Adipose tissue (tissue), 3 donors: ENCODE results near the gene DTD2. TPM values are rescaled to one million over a fixed set of nuclear protein-coding genes. Genes with fewer than 3 reads are reported as not detected.

Experiments
- H3K27ac ChIP-seq: one replicate; pipeline ENCODE4 v1.5.1; 2013; ENCODE audit warnings: low read depth, low read length
- WGBS, 3 donors: extraction: QIAGEN DNeasy Blood & Tissue Kit; methylation state at CpG; one replicate each; pipeline ENCODE4 v1.1.7; 2013; 5-methylcytosine and 5-hydroxymethylcytosine counted together
- polyA plus RNA-seq, 3 donors: library from polyadenylated mRNA; stranded (reverse); fragments of 200-250 nt; gene quantifications; one replicate each; pipeline ENCODE4 v1.2.3, GENCODE V29; 2013
- donor health status: healthy with polysubstance abuse.
- donor health status: Bipolar disorder and iron deficiency.
- donor health status: healthy.

The DTD2 gene
- polyA plus RNA-seq, 3 donors: 7.2 to 19.1 (median 17.7) TPM

DNA sequence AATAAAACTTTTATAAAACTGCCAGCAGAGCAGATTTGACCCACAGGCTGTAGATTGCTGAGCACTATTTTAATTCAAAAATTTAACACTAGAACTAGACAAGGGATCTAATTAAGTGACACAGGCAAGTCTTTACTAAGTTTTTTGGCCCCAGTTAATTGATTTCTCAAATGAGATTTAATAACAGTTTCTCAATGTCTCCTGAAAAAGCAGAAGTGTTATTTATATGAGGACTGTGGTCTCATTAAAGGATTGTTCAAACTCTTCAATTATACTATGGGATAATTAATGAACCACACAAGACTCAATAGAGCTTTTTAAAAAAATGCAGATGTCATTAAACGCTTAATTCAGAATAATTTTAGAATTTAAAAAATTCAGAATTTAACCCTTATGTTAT, 38.9 kb downstream of the DTD2 start:
- WGBS, 3 donors: 13 to 52% (median 49%) methylated on average over 1 of the region's 1 CpG
- H3K27ac ChIP-seq: no peak overlapping the region

DNA sequence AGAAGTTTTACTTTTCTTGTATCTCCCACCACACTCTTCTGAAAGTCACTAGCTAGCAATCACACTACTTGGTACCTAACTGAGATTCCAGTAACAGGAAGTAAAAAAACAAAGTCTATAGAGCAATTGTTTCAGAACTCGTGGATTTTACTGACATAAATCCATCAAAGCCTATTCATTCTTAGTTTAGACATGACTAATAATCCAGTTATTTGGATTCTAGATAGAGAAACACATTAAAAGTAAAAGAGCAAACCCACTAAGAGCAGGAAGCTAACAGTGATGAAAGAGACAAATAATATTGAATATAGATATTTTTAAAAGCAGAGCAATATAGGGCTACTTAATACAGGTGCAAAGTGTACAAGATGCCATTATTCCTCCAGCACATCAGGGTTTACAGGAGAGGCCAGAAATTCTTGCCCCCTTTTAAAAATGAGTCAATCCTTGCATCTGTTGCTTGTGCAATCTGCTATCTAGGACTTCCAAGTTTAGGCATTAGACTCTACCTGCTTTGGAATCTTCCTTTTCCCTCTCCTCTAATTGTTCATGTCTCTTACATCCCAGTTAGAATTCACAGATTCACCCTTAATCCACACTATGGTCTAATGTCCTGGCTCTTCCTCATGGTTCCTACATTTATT, 43.0 kb downstream of the DTD2 start:
- WGBS, 3 donors: 20 to 29% (median 24%) methylated on average over 1 of the region's 1 CpG
- no peak overlapping the region for H3K27ac ChIP-seq

DNA sequence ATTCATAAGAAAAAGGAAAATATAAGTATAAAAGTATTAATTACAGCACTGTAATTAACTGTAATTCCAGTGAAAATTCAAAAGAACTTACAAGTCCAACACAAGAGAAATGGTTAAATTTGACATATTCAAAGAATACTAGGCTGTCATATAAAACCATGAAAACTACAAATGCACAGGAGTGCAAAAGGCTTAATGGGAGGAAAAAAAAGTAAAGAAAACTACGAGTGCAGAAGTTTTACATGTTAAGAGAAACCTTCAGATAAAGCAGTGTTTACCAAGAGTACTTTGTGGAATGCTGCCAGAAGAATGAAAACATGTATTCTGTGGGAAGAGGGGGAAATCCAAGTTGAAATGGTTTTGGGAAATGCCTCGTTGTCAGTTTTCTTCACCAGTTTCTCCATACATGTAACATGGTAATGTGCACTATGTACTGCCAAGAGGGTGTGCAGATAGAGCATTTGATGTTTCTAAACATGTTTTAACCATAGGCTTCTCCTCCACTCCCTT, 46.0 kb downstream of the DTD2 start:
- 7 to 10% (median 8%) methylated on average over 2 of the region's 2 CpGs for WGBS, 3 donors
- H3K27ac ChIP-seq: no peak overlapping the region

DNA sequence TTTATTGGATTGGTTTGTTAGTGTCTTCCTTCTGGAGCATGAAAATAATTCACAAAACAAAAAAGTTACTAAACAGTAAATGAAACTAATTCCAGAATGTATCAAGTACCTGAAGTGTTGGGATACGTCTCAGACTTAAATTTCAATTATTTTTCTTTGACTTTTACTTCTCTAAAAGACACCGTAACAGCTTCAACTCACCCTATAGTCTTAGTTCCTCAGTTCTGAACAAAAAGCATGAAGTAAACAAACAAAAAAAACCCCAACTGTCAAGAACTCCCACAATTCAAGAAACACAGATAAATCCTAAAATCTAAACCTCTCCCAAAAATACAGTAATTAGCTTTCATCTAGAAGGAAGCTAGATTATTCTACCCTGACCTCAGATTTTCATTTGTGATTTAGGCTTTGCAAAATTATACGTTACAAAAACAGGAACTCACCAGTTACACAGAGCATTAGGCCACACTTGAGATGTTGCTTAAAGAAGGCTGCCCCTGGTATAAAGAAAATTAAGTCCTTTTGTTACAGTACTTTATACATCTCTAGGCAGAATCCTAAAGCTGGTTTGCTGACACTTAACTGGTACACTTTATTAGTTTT, 47.2 kb downstream of the DTD2 start:
- no peak overlapping the region for H3K27ac ChIP-seq
- 46 to 88% (median 54%) methylated on average over 3 of the region's 3 CpGs for WGBS, 3 donors

DNA sequence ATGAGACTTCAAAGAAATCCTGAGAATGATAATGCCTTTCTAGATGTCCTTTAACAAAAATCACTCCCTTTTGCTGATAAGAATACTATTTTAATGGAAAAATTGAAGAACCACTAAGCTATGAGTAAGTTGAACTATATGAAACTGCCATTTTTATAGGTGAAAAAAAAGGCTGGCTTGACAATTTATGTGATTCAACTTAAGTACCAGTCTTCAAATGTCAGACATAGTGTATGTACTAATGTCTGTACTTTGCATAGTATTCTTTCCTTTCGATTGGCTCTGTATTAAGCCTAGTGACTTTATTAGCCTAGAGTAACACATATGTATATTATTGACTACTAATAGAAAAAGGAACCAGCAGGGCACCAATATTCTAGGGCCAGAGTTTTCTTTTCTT, 48.9 kb downstream of the DTD2 start:
- WGBS, 3 donors: 25 to 96% (median 89%) methylated on average over 1 of the region's 1 CpG
- no peak overlapping the region for H3K27ac ChIP-seq

DNA sequence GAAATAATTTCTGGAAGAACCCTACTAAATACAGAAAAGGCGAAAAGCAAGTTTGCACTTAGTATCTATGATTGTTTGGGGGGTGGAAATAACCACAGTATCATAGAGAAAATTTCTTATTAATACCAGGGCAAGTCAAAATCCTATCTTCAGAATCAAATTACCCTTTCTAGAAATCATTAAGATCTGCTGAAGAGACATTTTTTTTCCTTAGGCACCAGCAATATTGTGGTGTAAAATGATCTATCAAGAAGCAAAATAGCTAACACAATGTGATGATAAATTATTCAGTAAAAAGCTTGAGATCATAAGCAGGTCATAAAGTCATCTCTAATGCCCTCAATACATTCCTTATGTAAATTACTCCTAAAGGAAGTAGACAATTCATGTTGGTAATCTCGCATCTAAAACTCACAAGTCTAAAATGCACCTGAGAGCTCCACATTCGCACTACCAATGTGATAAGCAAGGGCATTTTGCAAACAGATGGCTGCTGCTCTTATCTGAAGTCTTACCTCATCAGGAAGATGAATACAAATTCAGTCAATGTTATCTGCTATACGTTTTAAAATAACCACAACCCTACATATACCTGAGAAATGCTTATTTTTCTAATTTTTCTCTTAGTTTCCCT, 51.6 kb downstream of the DTD2 start:
- H3K27ac ChIP-seq: no peak overlapping the region
- WGBS, 3 donors: 50 to 80% (median 77%) methylated on average over 4 of the region's 4 CpGs

DNA sequence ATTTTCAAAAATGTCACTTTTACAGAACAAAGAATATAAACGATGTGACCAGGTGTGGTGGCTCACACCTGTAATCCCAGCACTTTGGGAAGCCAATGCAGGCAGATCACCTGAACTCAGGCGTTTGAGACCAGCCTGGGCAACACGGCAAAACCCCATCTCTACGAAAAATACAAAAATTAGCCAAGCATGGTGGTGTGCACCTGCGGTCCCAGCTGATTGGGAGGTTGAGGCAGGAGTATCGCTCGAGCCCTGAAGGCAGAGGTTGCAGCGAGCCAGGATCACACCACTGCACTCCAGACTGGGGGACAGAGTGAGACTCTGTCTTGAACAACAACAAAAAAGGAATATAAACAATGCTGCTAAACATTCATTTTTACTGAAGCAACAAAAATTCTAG, 52.2 kb downstream of the DTD2 start:
- WGBS, 3 donors: 95 to 98% (median 98%) methylated on average over 8 of the region's 8 CpGs
- no peak overlapping the region for H3K27ac ChIP-seq

DNA sequence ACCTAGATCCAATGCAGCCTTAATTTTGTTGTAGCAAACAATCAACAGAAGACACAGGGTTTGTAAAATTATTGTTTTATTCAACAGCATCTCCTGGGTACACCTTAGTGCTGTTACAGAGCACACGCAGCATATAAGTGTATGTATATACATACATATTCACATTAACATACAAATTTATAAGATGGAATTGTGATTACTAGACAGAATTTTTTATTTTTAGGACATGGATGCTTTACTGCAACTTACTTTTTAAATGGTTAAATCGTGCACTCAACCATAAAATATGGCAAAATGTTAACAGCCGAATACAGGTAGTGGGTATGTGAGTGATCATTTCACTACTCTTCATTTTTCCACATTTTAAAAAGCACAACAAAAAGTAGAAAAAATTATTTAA, 53.6 kb downstream of the DTD2 start:
- 96 to 99% (median 98%) methylated on average over 3 of the region's 3 CpGs for WGBS, 3 donors

DNA sequence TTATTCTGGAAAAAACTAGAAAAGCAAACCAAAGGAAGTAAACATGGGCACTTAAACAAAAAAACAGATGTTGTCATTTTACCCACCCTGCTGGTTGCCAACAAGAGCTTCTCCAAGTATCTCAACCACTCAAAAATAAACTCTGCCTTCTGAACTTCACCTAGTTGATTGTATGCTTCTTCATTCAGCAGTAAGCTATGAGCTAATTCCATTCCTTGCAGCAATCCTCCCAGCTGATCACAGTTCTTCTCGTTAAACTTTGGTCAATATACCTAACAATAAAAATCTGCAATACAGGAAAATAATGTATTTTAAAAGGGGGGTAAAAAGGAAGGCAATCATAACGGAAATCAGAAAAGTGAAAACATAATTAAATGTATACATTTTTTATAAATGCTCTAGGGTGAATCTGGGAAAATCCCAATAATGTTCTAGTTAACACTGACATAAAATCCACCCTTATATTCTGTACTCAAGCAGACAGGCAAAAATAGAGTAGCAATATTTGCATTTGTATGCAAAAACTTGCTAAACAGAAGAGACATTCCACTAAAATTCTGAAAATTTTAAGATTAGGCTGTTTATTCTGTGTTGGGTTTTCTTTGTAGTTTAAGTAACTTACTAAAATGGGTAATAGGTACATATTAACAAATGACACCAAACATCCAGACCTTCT, 54.4 kb downstream of the DTD2 start:
- WGBS, 3 donors: 66 to 76% (median 67%) methylated on average over 2 of the region's 2 CpGs
- H3K27ac ChIP-seq: no peak overlapping the region

More for the DNA sequence above, 53.6 kb downstream of the DTD2 start:
- H3K27ac ChIP-seq: no peak overlapping the region

DNA sequence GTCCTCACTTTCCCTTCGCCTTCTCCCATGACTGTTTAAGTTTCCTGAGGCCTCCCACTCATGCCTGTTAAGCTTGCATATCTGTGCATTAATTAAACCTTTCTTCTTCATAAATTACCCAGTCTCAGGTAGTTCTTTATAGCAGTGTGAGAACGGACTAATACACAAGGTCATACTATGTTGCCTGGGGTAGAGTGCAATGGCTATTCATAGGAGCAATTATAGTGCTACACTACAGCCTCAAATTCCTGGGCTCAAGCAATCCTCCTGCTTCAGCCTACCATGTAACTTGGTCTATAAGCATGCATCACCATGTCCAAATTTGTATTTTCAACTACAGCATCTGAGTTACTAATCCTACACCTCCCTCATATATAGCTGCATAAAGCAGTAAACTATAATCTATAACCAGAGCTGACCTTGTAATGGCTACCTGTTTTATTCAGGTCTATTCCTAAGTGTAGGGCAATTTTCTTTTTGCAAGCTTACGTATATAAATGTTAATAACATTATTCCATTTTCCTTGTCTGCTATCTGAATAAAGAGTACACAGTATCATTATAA, 55.9 kb downstream of the DTD2 start:
- no peak overlapping the region for H3K27ac ChIP-seq
- WGBS, 3 donors: 92 to 97% (median 96%) methylated on average over 3 of the region's 3 CpGs

DNA sequence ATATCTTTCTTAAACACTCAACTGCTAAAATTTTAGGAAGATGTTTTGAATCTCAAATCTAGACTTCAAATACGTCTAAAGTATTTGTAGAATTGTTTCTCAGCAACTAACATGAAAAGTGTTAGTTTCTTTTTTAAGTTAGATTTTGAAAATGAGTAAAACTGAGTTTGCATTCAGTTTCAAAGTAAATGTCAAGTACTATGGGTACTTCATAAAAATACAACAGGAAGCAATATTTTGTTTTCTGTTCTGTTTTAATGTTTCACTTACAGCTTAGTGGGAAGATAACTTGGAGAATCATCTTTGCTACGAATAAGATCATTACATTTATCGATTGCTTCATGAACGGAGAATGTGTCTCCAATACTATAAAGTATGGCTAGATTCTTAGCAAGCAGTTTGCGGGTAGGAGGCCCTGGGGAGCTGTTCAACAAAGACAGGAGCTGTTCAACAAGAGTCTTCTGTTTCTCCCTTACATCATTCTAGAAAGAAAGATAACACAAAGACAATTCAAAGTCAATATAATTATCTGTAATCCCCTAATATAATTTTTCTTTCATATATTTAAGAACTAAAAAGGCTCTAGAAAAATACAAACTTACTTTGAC, 57.2 kb downstream of the DTD2 start:
- 86 to 93% (median 87%) methylated on average over 5 of the region's 5 CpGs for WGBS, 3 donors
- no peak overlapping the region for H3K27ac ChIP-seq

Other genes starting within 250 kb of the DTD2 start
- gene HECTD1, start 249.7 kb downstream of the DTD2 start, polyA plus RNA-seq: 10 to 100 TPM; 33.1 to 61.3 (median 50.0) TPM
- 10 to 100 TPM in 1 of 3 donors, 1 to 10 TPM in 2; 3.8 to 10.8 (median 7.8) TPM for gene HEATR5A, start 37.0 kb downstream of the DTD2 start, polyA plus RNA-seq
- gene GPR33, start 30.5 kb upstream of the DTD2 start, polyA plus RNA-seq: not detected
- gene NUBPL, start 103.9 kb upstream of the DTD2 start, polyA plus RNA-seq: 1 to 10 TPM; 2.9 to 7.8 (median 7.5) TPM